GM12878 (cell line): Measurements from ENCODE around the gene RAPGEF1. TPM values are rescaled to one million over a fixed set of nuclear protein-coding genes. Genes with fewer than 3 reads are reported as not detected.

Experiments
- ATAC-seq: fragments of 200-7000 bp; cut with Tn5 transposase; 3 replicates; pipeline ENCODE4 v1.9.1; 2020; ENCODE audit warnings: mild to moderate bottlenecking, moderate library complexity
- BruUV-seq: library from RNA; stranded (reverse); fragments of 400-500 nt; replicated peaks from 2 replicates; lab custom pipeline; 2021; lab: Mats Ljungman, UMichigan
- CTCF ChIA-PET: fragments of 300-600 bp; sonication (Branson Sonifier 250); formaldehyde crosslinking; extraction: SDS; loops from one replicate; lab custom pipeline; 2021; ENCODE audit warnings: inconsistent platforms; lab: Yijun Ruan, JAX
- POLR2A ChIA-PET: fragments of 350-600 bp; formaldehyde crosslinking; extraction: SDS; loops from one replicate; lab custom pipeline; 2021; ENCODE audit warnings: inconsistent platforms; lab: Charles Lee
- RAD21 ChIA-PET: fragments of 300-600 bp; sonication (Branson Sonifier 250); formaldehyde crosslinking; loops from one replicate; lab custom pipeline; 2023; ENCODE audit warnings: antibody characterized with exemption; ENCODE audit not compliant: unreplicated experiment; lab: Charles Lee
- SMC1A ChIA-PET: fragments of 300-600 bp; sonication (Branson Sonifier 250); formaldehyde crosslinking; loops from one replicate; lab custom pipeline; 2023; ENCODE audit not compliant: unreplicated experiment, uncharacterized antibody; lab: Charles Lee
- DNase-seq: peaks from one replicate; pipeline ENCODE4 v3.0.0-alpha.2; 2011; ENCODE audit warnings: low read depth, low spot score
- FAIRE-seq: peaks from 3 replicates; lab custom pipeline; 2011; peaks lifted over from hg19 to GRCh38; lab: Jason Lieb, UNC
- H2AFZ ChIP-seq: 2 replicates; pipeline ENCODE4 v1.6.0; 2011; ENCODE audit warnings: low read depth, low read length, control low read depth; ENCODE audit not compliant: control insufficient read depth
- H3K27ac ChIP-seq: 2 replicates; pipeline ENCODE4 v1.5.1; 2011; ENCODE audit warnings: control low read depth; ENCODE audit not compliant: control insufficient read depth, insufficient read depth
- H3K27me3 ChIP-seq, 2 experiments: replicated peaks in 1 of 2; 2 replicates each; pipeline versions ENCODE4 v1.6.0 to v1.6.1; 2011; ENCODE audit warnings: low read length in 1 of 2; ENCODE audit not compliant: control insufficient read depth in 2 of 2, insufficient read depth in 2 of 2
- H3K36me3 ChIP-seq, 2 experiments: 2 replicates each; pipeline ENCODE4 v1.5.1; 2011; ENCODE audit warnings: low read length in 1 of 2; ENCODE audit not compliant: control insufficient read depth in 2 of 2, insufficient read depth in 2 of 2
- H3K4me1 ChIP-seq: 2 replicates; pipeline ENCODE4 v1.6.1; 2011; ENCODE audit warnings: mild to moderate bottlenecking, low read length, moderate library complexity, mixed read lengths; ENCODE audit not compliant: control insufficient read depth, insufficient read depth
- H3K4me2 ChIP-seq: 2 replicates; pipeline ENCODE4 v1.6.0; 2011; ENCODE audit warnings: control low read depth; ENCODE audit not compliant: control insufficient read depth, insufficient read depth
- H3K4me3 ChIP-seq: fragments of 200-600 bp; sonication (generic); 2 replicates; pipeline ENCODE4 v1.5.1; 2016
- H3K79me2 ChIP-seq: 2 replicates; pipeline ENCODE4 v1.6.0; 2011; ENCODE audit warnings: low read length; ENCODE audit not compliant: control insufficient read depth, insufficient read depth
- H3K9ac ChIP-seq: 2 replicates; pipeline ENCODE4 v1.8.0; 2011; ENCODE audit warnings: low read length, control low read depth, mixed read lengths; ENCODE audit not compliant: control insufficient read depth, insufficient read depth
- H3K9me3 ChIP-seq: replicated peaks from 3 replicates; pipeline ENCODE4 v1.5.1; 2011; ENCODE audit warnings: mild to moderate bottlenecking, low read length; ENCODE audit not compliant: control insufficient read depth, insufficient read depth
- H4K20me1 ChIP-seq: 2 replicates; pipeline ENCODE4 v1.6.0; 2011; ENCODE audit not compliant: control insufficient read depth, insufficient read depth
- POLR2A ChIP-seq: IDR thresholded peaks from 2 replicates; pipeline ENCODE4 v1.6.1; 2011; ENCODE audit warnings: low read depth, mild to moderate bottlenecking, low read length
- POLR2AphosphoS2 ChIP-seq: IDR thresholded peaks from 2 replicates; pipeline ENCODE4 v1.6.1; 2011; ENCODE audit warnings: low read depth, mild to moderate bottlenecking, low read length, improper control_type of control experiment, moderate library complexity
- ZBTB40 ChIP-seq: fragments of 450-650 bp; IDR thresholded peaks from 2 replicates; pipeline ENCODE4 v1.6.1; 2016; ENCODE audit warnings: mild to moderate bottlenecking, moderate library complexity, borderline replicate concordance
- WGBS: methylation state at CpG from one replicate; pipeline ENCODE4 v1.1.6; 2016; ENCODE audit warnings: low lambda C conversion rate; ENCODE audit not compliant: insufficient replicate concordance, insufficient coverage; ENCODE audit errors: missing lambda C conversion rate; 5-methylcytosine and 5-hydroxymethylcytosine counted together
- in situ Hi-C: fragments of 300-500 bp; cut with MboI; formaldehyde crosslinking; loops from 9 replicates; pipeline ENCODE4 v1.14.3; 2018; ENCODE audit warnings: mixed read lengths
- intact Hi-C: fragments of 100-400 bp; cut with micrococcal nuclease; formaldehyde crosslinking; loops from one replicate; pipeline ENCODE4 v1.14.2; 2022; ENCODE audit not compliant: unreplicated experiment
- polyA plus RNA-seq, 11 experiments: library from polyadenylated mRNA; depleted of rRNA in 4 of 11; unstranded in 6 of 11; stranded (reverse) in 5 of 11; fragments of >200 nt; fragmentation: Nextera tagmentation in 4 of 11; fragmentation: Illumina TruSeq in 1 of 11; extraction: Ambion mirVana in 4 of 11; extraction: Trizol in 1 of 11; gene quantifications; 1 replicate in 1 of 11; 2 replicates in 10 of 11; pipeline versions ENCODE4 v1.2.1 to v1.2.3, GENCODE V29; 2011 to 2016; ENCODE audit warnings: inconsistent platforms in 2 of 11, missing spikeins in 2 of 11, low read depth in 1 of 11
- total RNA-seq, 4 experiments: library from RNA; depleted of rRNA in 3 of 4; stranded (reverse); fragments of >200 nt in 3 of 4; fragmentation: Illumina TruSeq in 1 of 4; extraction: Trizol in 1 of 4; gene quantifications; 2 replicates each; pipeline versions ENCODE4 v1.2.1 to v1.2.3, GENCODE V29; 2013 to 2021

Gene RAPGEF1
- total and polyA plus RNA-seq, 10 of the 15 experiments (the other 5 are each of a cell fraction or from before 2014, with no cell fraction given): 0.42 to 113 (median 45.9) TPM

GRCh38 chr9:131575946-131576853, 163.7 kb downstream of the RAPGEF1 start:
- CTCF ChIA-PET: no interaction called here
- no peak for FAIRE-seq

More at GRCh38 chr9:131575946-131576853, 163.7 kb downstream of the RAPGEF1 start:
- in situ Hi-C loops: loop anchor here (25.0 kb wide), 1 partner anchor 661 kb away; no protein-coding TSS in a partner anchor
- ChIA-PET SMC1A (interaction anchor here (0.6 kb wide), 1 partner anchor 67 kb away, joined by 4 read pairs; no protein-coding TSS in a partner anchor), POLR2A (no interaction called here), RAD21 (no interaction called here)
- TF ChIP-seq ZBTB40 (no peak), POLR2AphosphoS2 (peak; percentile 63; the same call in 1 of the 2 replicates), POLR2A (peak; percentile 45; the same call in 1 of the 2 replicates)
- Histone ChIP-seq H3K79me2 (no peaks in the 10 kb centered on the region), H4K20me1 (no peaks in the 10 kb centered on the region), H3K4me3 (no peak overlapping the region), H2AFZ (no peak overlapping the region), H3K36me3 (peaks cover 36 to 37% of the 10 kb centered on the region in 2 experiments; a peak in 3 of 4 replicates), H3K4me1 (peaks cover 21% of the 10 kb centered on the region), H3K27ac (no peak overlapping the region), H3K27me3 (no peaks in the 10 kb centered on the region), H3K4me2 (no peak overlapping the region), H3K9ac (no peak overlapping the region), H3K9me3 (no peaks in the 10 kb centered on the region)
- intact Hi-C loops: no loop called here
- BruUV-seq: no TSS peak
- ATAC-seq (no peak), DNase-seq (no peak)
- WGBS: 95% methylated on average over 23 of the region's 23 CpGs
